ENCODE measurements around the gene VWA1.

DNA sequence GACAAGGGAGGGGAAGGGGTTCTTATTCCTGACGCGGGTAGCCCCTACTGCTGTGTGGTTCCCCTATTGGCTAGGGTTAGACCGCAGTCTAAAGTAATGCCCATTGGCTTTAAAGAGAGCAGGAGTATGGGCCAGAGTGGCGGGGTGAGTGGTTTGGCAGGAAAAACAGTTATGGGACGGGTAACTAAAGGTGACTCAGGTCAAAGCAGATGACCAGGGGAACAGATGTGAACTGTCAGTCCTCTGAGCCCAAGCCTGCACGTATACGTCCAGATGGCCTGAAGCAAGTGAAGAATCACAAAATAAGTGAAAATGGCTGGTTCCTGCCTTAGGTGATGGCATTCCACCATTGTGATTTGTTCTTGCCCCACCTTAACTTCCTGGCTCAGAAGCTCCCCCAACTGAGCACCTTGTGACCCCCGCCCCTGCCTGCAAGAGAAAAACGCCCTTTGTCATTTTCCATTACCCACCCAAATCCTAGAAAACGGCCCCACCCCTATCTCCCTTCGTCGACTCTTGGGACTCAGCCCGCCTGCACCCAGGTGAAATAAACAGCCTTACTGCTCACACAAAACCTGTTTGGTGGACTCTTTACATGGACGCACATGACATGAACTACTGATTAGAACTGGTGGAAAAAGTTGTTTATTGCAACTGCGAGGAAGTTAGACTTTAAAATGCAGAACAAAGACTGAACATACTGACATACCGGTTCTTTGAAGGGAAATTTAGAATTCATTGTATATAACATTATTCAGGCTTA is 35.3 kb downstream of the VWA1 start:
- TF ChIP-seq, protein P1, sequence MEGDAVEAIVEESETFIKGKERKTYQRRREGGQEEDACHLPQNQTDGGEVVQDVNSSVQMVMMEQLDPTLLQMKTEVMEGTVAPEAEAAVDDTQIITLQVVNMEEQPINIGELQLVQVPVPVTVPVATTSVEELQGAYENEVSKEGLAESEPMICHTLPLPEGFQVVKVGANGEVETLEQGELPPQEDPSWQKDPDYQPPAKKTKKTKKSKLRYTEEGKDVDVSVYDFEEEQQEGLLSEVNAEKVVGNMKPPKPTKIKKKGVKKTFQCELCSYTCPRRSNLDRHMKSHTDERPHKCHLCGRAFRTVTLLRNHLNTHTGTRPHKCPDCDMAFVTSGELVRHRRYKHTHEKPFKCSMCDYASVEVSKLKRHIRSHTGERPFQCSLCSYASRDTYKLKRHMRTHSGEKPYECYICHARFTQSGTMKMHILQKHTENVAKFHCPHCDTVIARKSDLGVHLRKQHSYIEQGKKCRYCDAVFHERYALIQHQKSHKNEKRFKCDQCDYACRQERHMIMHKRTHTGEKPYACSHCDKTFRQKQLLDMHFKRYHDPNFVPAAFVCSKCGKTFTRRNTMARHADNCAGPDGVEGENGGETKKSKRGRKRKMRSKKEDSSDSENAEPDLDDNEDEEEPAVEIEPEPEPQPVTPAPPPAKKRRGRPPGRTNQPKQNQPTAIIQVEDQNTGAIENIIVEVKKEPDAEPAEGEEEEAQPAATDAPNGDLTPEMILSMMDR (IDR thresholded peaks at IDR 0.05), result no peak
- TF ChIP-seq TEAD4 (IDR thresholded peaks at IDR 0.05; ENCODE audit: borderline replicate concordance, insufficient read depth) (no peak), GABPA (IDR thresholded peaks at IDR 0.05; ENCODE audit: low read depth) (no peak), SMC3 (IDR thresholded peaks at IDR 0.05; ENCODE audit: low read depth, low read length) (no peak), NFIC (IDR thresholded peaks at IDR 0.05; ENCODE audit: borderline replicate concordance) (no peak), EP300 (IDR thresholded peaks at IDR 0.05; ENCODE audit: borderline replicate concordance in 1 of 2, low read depth in 1 of 2, low read length in 1 of 2) (no peak), EZH2phosphoT487 (IDR thresholded peaks at IDR 0.05; ENCODE audit: borderline replicate concordance, low read depth) (no peak), FOSL2 (IDR thresholded peaks at IDR 0.05; ENCODE audit: borderline replicate concordance, low read depth) (no peak), NRF1 (IDR thresholded peaks at IDR 0.05; ENCODE audit: low read depth, low read length) (no peak)
